HG02678 (cell line): Measurements from ENCODE around the gene UBL7.

ENCODE experiments used
- ATAC-seq: cut with Tn5 transposase; IDR thresholded peaks from one replicate; pipeline ENCODE4 v1.9.1; 2021; ENCODE audit warnings: mild to moderate bottlenecking, moderate library complexity; ENCODE audit not compliant: unreplicated experiment

The UBL7 gene

GRCh38 chr15:74424901-74425528 lies 35.9 kb downstream of the UBL7 start:
- no peak for ATAC-seq

DNA sequence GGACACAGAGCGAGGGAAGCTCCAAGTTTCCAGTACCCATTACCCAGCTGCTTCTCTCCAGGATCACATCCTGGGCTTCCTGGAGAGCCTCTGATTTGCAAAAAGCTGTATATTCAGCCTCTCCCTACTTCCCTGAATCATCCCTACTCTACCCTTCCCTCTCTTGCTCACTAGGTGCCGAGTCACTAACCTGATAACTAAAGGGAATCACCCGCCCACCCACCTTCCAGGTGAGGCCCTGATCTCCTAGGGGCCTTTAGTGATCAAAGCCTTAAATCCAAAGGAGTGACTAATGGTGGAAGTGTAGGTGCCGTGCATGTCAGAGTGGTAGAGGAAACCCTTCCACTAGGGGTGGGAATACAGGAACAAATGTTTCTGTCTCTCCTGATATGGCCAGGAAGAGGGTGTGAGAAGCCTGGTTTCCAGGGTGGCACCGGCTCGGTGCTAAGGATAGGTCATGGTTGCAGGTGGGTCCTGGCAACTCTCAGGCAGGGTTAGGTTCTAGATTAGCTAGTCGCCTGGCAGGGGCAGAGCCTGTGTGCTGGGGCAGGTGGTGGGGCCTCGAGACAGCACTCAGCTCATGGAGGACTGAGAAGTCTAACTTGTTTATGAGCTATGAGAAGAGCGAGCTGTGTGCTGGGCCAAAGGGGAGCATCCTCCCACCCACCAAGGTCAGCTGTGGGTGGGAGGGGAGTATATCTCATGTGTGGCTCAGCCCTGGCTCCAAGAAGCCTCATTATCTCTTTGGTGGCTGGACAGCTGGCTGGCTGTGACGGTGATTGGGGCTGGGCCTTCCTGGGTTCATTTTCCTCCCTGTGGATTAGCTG lies 37.3 kb downstream of the UBL7 start:
- no peak for ATAC-seq

DNA sequence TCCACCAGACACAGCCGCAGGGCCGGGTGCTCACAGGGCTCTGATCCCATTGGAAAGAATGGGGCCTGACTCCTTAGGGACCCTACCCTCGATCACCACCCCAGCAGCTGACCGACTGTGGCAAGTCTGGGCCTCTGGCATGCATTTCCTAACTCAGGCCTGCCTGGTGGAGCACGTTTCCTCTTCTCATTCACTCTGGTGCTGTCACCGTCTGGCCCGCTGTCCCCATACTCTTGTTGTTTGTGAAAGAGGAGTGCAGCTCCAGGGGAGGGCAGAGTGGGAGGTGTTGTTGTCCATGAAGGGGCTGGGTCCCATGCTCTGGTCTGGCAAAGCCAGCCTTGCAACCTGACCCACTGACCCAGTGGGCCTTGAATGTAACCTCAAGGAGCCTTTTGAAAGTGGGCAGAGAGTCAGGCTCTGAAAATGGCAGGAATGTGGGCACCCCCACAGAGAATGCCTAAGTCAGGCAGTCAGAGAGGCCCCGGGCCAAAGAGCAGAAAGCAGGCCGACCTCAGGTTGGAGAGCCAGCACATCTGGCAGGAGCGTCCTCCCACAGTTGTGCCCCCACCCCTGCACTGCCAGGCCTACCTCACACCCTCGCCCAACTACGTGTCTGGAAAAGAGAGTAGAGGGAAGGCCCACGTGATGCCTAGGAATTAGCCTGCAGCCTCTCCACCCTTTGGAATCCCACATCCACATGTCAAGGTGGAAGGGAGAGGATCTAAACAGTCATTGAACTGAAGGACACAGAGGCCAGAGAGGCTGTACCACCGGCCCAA lies 38.1 kb downstream of the UBL7 start:
- ATAC-seq = no peak

DNA sequence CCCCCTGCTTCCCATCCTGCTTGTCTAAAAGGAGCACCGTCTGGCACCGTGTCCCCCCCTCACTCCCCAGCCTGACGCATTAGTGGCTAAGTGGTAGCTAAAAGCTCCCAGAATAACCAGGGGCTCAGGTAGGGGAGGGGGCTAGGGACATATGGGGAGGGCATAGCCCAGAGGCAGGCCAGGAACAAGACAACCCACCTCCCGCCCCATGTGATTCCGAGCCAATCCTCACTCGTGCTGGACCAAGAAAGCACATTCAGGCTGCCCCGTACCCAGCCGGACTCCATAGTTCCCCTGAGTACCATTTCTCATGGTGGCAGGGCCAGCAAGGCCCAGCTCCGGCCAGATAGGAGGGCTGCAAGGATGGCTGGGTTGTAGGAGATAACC lies 38.7 kb downstream of the UBL7 start:
- ATAC-seq = no peak

DNA sequence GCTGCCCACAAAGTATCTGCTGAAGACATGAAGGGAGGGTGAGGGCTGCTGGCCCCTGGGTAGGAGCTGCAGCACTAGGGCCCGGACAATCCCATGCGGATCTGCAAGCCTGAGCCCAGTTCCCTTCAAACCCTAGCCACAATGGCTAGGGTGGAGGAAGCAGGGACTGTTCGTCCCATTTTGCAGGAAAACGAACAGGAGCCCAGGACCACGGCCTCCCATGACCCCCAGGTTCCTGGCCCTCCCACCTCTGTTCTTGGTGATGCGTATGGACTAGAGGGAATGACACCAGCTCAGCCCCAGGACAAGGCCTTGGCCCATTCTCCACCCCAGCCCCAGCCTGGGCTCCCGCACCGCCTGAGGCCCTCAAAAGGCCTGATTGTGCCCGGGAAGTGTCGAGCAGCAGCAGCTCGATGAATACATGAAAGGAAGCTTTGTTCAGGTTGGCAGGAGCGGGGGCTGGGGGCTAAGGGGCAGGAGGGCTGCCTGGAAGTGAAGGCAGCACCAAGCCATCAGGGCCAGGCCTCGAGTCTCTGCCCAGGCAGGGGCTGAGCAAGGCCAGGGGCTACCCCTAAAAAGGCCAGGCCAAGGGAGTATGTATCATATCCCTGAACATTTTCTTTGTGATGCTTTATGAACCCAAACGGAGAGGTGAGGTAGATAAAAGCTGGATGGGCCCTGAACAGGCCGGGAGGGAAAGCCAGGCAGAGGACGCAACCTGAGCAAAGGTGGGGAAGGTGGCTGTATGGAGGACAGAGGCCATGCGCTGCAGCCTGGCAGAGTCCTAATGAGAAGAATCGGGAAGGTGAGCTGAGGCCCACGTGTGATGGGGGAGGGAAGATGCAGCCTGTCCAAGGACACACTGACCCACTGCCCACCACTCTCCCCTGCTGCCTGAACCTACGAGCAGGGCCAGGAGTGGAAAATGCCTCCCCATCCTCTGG lies 39.4 kb downstream of the UBL7 start:
- ATAC-seq = no peak

- ATAC-seq = no peak
Observed at GRCh38 chr15:74420193-74420905, 40.6 kb downstream of the UBL7 start.

- no peak for ATAC-seq
Observed at GRCh38 chr15:74419432-74419831, 41.5 kb downstream of the UBL7 start.

DNA sequence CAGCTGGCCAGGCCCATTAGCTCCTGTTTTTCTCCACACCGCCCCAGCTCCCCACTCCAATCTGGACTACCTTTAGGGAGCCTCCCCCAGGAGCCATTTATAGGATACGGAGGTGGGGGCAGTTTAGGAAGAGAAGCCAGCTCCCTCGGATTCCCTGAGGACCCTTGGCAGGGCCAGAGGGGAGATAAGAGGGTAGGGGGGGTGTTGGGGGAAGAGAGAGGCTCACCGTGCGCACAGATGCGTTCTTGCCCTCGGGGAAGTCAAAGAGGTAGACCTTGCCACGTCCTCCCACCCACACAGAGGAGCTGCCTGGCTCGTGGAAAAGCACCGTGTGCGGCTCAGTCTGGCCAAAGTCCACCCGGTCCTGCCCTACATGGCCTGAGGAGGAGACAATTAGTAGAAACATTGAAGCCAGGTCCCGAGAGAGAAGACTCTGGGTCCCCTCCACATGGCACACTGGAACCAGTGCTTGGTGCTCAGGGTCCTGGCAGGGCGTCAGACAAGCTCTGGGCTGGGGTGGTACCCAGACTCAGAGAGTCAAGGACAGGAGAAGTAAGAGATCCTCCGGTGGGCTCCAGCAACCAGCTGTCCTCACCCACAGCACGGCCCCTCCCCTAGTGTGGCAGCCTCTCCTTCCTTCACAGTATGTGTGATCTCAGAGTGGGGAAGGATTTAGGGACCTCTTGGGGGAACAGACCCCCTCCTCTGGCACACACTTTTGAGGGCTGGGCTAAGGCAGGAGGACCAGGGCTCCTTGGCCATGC lies 42.2 kb downstream of the UBL7 start:
- no peak for ATAC-seq

GRCh38 chr15:74417670-74418069 lies 43.3 kb downstream of the UBL7 start:
- ATAC-seq = no peak

DNA sequence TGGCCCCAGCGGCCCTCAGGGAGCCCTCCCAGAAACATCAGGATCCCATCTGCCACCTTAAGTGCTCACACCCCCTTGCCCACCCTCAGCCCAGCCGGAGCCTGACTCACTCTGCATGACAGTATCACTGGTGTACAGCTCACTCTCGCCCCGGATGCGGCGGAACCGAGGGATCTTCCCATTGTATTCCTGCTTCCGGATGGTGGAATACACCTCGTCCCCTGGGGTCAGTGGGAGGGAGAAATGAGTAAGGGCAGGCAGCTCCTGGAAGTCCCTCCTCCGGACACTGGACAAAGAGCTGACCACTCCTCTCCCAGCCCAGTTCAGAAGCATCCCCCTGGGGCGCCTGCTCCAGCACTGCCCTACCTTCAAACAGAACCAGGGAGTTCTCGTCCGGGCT lies 43.7 kb downstream of the UBL7 start:
- no peak for ATAC-seq

- ATAC-seq = no peak
Observed at GRCh38 chr15:74415966-74416916, 44.7 kb downstream of the UBL7 start.

- no peak for ATAC-seq
Observed at GRCh38 chr15:74414603-74415338, 46.2 kb downstream of the UBL7 start.

DNA sequence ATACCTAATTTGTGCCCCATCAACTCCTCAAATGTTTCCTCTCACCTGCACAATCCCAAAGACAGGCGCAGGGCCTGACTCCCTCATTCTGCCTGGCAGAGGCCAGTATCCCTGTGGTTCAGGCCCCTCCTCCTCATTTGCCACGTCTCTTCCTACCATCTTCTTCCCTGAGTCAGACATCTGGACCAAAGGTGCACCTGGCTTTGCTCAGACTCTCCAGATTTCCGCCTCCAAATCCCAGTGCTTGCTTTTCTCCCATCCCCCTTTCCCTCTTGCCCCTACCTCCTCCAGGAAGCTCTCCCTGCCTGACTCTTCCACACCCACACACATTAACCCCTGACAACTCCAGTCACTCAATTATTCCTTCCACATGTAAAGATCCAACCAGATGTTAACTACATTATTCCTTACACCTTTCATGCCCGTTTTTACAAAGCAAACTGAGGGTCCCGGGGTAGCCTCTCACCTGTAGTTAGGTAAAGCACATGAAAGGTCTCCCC lies 46.8 kb downstream of the UBL7 start:
- no peak for ATAC-seq

GRCh38 chr15:74413350-74414080 lies 47.4 kb downstream of the UBL7 start:
- no peak for ATAC-seq

- ATAC-seq = no peak
Observed at GRCh38 chr15:74412159-74412558, 48.8 kb downstream of the UBL7 start.

GRCh38 chr15:74411686-74412085 lies 49.3 kb downstream of the UBL7 start:
- no peak for ATAC-seq

DNA sequence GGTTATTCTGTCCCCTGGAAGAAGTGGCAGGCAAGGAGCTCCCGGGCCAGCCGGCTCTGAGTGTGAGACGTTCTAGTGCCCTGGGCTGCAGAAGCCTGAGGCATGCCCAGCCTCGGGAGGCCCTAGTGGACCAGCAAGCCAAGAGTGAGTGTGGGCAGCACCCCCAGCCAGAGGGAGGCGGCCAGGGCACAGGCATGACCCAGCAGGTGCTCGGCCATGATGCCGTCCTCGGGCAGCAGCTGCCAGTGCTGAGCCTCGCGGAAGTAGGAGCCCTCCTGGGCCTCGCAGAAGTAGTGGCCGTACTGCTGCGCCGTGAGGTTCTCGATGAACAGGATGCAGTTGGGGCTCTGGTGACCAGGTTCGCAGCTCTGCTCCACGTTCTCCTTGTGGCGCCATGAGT lies 50.5 kb downstream of the UBL7 start:
- no peak for ATAC-seq
